Parathyroid adenoma (tissue), 2 donors: Measurements from ENCODE around the gene LRRC8E.

ENCODE experiments used
- H2AFZ ChIP-seq: fragments of 300-600 bp; sonication (generic); one replicate; pipeline ENCODE4 v1.7.0; 2017; ENCODE audit warnings: antibody characterized with exemption, mild to moderate bottlenecking
- H3K27ac ChIP-seq: fragments of 300-600 bp; sonication (generic); one replicate; pipeline ENCODE4 v1.7.0; 2017
- H3K27me3 ChIP-seq: fragments of 300-600 bp; sonication (generic); one replicate; pipeline ENCODE4 v1.7.0; 2017; ENCODE audit warnings: low read length; ENCODE audit not compliant: control insufficient read depth, insufficient read depth
- H3K36me3 ChIP-seq: fragments of 300-600 bp; sonication (generic); one replicate; pipeline ENCODE4 v1.7.0; 2017; ENCODE audit warnings: low read length; ENCODE audit not compliant: control insufficient read depth, insufficient read depth
- H3K4me1 ChIP-seq: fragments of 300-600 bp; sonication (generic); one replicate; pipeline ENCODE4 v1.7.0; 2017; ENCODE audit warnings: control low read depth
- H3K4me2 ChIP-seq: fragments of 300-600 bp; sonication (generic); one replicate; pipeline ENCODE4 v1.7.0; 2017; ENCODE audit warnings: low read length
- H3K4me3 ChIP-seq: fragments of 300-600 bp; sonication (generic); one replicate; pipeline ENCODE4 v1.7.0; 2017; ENCODE audit warnings: low read depth, low read length
- H3K79me2 ChIP-seq: fragments of 300-600 bp; sonication (generic); one replicate; pipeline ENCODE4 v1.7.0; 2017; ENCODE audit warnings: control low read depth
- H3K9ac ChIP-seq: fragments of 300-600 bp; sonication (generic); one replicate; pipeline ENCODE4 v1.7.0; 2017; ENCODE audit warnings: mild to moderate bottlenecking
- H3K9me3 ChIP-seq: fragments of 300-600 bp; sonication (generic); one replicate; pipeline ENCODE4 v1.7.0; 2017; ENCODE audit warnings: low read length; ENCODE audit not compliant: control insufficient read depth
- TF ChIP-seq, protein P1 (sequence below): fragments of 300-600 bp; sonication (generic); IDR thresholded peaks from one replicate; pipeline ENCODE4 v1.7.0; 2017; ENCODE audit warnings: antibody characterized with exemption, mild to moderate bottlenecking
- donor health status: primary hyperparathyroidism.

The LRRC8E gene

DNA sequence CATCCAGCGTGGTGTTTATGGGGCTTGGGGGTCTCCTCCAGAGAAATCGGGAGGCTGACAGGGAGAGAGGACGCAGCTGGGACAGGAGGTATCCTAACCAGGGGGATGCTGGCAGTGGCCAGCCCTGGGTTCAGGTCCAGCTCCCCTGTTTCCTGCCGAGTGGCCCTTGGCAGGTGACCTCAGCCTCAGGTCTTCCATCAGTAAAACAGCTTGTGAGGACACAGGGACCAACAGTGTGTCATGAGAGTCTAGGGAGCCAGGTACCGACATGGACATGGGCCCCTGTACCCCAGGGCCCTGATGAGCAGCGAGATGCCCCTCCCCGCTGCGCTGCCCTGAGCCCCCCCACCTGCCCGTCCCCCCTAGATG lies 38.7 kb upstream of the LRRC8E start:
- Histone ChIP-seq H3K9ac (no peak overlapping the region), H3K4me2 (no peak overlapping the region), H3K4me1 (peaks cover 6% of the 10 kb centered on the region), H3K79me2 (no peaks in the 10 kb centered on the region), H3K9me3 (no peaks in the 10 kb centered on the region), H3K36me3 (no peaks in the 10 kb centered on the region), H3K27me3 (no peaks in the 10 kb centered on the region), H3K4me3 (no peak overlapping the region), H2AFZ (no peak overlapping the region), H3K27ac (no peak overlapping the region)
- TF ChIP-seq, protein P1, sequence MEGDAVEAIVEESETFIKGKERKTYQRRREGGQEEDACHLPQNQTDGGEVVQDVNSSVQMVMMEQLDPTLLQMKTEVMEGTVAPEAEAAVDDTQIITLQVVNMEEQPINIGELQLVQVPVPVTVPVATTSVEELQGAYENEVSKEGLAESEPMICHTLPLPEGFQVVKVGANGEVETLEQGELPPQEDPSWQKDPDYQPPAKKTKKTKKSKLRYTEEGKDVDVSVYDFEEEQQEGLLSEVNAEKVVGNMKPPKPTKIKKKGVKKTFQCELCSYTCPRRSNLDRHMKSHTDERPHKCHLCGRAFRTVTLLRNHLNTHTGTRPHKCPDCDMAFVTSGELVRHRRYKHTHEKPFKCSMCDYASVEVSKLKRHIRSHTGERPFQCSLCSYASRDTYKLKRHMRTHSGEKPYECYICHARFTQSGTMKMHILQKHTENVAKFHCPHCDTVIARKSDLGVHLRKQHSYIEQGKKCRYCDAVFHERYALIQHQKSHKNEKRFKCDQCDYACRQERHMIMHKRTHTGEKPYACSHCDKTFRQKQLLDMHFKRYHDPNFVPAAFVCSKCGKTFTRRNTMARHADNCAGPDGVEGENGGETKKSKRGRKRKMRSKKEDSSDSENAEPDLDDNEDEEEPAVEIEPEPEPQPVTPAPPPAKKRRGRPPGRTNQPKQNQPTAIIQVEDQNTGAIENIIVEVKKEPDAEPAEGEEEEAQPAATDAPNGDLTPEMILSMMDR = no peak

DNA sequence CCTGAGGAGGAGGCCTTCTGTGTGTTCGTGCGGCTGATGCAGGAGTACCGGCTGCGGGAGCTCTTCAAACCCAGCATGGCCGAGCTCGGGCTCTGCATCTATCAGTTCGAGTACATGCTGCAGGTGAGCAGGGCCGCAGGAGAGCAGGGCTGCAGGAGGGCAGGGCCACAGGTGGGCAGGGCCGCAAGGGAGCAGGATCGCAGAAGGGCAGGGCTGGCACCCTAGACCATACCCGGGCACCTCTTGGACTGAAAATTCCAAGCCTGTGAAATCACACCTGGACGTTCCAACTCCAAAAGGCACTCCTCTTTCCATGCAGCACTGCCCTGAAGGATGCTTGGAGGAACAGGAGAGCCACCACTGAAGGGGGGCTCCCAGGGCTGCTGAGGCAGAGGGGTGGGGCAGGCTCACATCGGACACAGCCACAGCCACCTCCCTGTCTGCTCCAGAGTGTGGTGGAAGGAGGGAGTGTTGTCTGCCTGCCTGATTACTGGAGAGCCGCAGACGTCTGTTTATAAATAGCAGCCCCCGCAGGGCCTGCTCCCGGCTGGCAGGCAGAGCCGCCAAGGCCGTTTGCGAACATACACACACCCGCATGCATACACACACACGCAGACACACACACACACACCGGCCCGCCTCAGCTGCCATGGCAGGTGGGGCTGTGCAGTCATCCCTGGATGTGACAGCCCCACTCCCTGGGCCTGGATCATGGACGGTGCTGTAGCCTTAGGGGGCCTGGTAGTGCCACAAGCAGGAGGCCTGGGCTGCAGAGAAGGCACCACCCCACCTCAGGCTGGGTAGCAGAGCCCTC lies 38.1 kb upstream of the LRRC8E start:
- H3K9ac ChIP-seq = no peak overlapping the region
- no peaks in the 10 kb centered on the region for H3K36me3 ChIP-seq
- no peaks in the 10 kb centered on the region for H3K79me2 ChIP-seq
- H3K4me3 ChIP-seq = no peak overlapping the region
- H3K27ac ChIP-seq = no peak overlapping the region
- no peak overlapping the region for H2AFZ ChIP-seq
- H3K4me1 ChIP-seq = peaks cover 6% of the 10 kb centered on the region
- no peak overlapping the region for H3K4me2 ChIP-seq
- H3K9me3 ChIP-seq = no peaks in the 10 kb centered on the region
- TF ChIP-seq, protein P1 = no peak
- no peaks in the 10 kb centered on the region for H3K27me3 ChIP-seq

DNA sequence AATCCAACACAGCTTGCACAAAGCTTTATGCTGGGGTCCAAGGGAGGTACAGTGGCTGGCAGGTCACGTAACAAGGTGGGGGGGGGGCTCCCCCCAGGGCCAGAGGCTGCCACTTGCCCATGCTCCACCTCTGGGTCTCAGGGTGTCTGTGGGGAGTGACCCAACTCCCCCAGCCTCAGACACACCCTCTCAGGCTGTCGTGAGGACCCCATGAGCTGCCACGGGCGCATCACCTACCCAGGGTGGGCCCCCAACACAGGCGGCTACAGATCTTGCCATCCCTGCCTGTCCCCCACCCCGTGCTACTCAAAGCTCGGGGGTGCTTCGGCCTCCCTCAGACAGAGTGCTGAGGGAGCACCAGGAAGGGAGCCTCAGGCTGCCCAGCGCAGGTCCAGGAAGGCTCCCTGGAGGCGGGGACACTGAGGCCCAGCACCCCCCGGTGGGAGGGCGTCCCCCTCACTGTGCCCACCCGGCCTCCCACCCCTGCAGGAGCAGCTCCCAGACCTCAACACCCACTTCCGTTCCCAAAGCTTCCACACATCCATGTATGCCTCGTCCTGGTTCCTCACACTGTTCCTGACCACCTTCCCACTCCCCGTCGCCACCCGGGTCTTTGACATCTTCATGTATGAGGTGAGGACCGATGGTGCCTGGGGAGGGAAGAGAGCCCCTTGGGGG lies 37.2 kb upstream of the LRRC8E start:
- Histone ChIP-seq H3K9ac (no peak overlapping the region), H3K4me1 (peaks cover 6% of the 10 kb centered on the region), H3K4me3 (no peak overlapping the region), H3K4me2 (no peak overlapping the region), H3K9me3 (no peaks in the 10 kb centered on the region), H3K79me2 (no peaks in the 10 kb centered on the region), H3K36me3 (no peaks in the 10 kb centered on the region), H3K27me3 (no peaks in the 10 kb centered on the region), H3K27ac (no peak overlapping the region), H2AFZ (no peak overlapping the region)
- TF ChIP-seq, protein P1 = no peak

DNA sequence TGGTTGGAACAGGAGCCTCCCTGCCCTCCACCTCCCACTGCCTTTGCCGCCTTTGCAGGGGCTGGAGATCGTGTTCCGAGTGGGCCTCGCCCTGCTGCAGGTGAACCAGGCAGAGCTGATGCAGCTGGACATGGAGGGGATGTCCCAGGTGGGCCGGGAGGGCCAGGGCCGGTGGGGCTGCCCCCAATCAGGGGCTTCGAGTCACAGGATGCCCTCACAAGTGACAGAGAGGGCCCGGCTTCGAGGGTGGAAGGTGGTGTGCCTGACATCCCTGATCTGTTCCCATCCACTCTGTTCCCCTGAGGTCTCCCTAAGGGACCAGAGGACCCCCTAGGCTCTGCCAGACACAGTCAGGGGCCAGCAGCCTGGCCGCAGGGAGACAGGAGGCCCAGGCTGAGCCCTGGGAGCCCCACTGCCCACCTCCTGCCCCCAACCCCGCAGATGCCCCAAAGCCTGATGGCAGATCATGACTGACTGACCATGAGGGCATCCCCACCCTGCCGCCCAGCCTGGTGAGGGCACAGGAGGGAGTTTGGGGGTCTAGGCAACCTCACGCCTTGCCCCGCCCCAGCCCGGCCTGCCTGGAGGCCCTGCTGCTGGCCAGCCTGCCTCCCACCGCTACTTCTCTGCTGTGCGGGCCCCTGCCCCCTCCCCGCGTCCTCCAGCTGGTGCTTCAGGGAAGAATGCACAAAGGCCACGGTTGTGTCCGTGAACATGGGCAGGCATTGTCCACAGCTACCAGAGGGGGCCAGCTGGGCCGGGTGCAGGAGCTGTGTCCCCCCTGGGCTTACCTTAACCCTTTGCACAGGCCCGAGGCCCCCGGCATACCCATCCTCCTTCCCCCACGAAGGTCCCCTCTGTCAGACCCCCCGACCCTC lies 36.4 kb upstream of the LRRC8E start:
- H3K4me2 ChIP-seq = no peak overlapping the region
- TF ChIP-seq, protein P1 = no peak
- H3K4me3 ChIP-seq = no peak overlapping the region
- peaks cover 6% of the 10 kb centered on the region for H3K4me1 ChIP-seq
- H3K27me3 ChIP-seq = no peaks in the 10 kb centered on the region
- H2AFZ ChIP-seq = no peak overlapping the region
- H3K79me2 ChIP-seq = no peaks in the 10 kb centered on the region
- H3K9me3 ChIP-seq = no peaks in the 10 kb centered on the region
- no peak overlapping the region for H3K27ac ChIP-seq
- H3K9ac ChIP-seq = no peak overlapping the region
- H3K36me3 ChIP-seq = no peaks in the 10 kb centered on the region
